DMS53 treated with DMSO at 0.1 percent for 48 hours (cell line): Measurements from ENCODE around the gene PAF1.

Experiments used
- DNase-seq: peaks from one replicate; lab custom pipeline; 2025; ENCODE audit not compliant: unreplicated experiment; lab: John Stamatoyannopoulos, UW

Gene PAF1

DNA sequence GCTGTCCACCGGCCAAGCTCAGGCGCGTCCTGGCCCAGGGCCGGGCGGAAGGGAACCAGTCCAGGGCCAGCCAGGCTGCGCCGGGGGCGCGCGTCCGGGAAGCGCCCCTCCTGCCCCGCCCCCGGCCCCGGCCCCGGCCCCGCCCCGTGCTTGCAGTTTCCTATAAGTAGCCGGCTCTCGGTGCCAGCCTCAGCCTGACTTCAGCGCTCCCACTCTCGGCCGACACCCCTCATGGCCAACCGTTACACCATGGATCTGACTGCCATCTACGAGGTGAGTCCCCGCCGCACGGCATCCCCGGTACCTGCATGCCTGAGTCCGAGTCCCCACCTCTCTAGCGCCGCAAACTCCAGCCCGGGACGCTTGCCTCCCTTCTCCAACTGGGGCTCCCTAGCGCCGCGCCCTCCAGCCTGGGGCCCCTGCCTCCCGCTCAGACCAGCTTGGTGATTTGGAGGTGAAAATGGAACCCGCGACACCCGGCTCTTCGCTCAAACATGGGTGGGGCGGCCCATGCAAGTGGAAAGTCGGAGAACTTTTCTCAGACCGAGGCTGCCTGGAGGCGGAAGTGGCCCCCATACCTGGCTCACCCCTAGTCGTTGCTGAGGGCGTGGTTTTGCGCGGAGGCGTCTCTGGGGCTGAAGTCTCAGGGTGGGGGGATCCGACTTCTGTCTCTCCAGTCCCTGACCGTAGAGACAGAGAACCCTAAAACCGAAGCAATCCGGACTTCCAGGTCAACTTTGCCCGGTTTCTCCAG is 15.9 kb upstream of the PAF1 start, which contains the start of gene ZFP36:
TSS of gene ZFP36 (plus strand) at position 192 of the 754 bp plus-strand sequence. CDS start at position 250, 58 bp downstream.
- peak; percentile 74 for DNase-seq

GRCh38 chr19:39405958-39406655 is 15.2 kb upstream of the PAF1 start:
- no peak for DNase-seq

DNA sequence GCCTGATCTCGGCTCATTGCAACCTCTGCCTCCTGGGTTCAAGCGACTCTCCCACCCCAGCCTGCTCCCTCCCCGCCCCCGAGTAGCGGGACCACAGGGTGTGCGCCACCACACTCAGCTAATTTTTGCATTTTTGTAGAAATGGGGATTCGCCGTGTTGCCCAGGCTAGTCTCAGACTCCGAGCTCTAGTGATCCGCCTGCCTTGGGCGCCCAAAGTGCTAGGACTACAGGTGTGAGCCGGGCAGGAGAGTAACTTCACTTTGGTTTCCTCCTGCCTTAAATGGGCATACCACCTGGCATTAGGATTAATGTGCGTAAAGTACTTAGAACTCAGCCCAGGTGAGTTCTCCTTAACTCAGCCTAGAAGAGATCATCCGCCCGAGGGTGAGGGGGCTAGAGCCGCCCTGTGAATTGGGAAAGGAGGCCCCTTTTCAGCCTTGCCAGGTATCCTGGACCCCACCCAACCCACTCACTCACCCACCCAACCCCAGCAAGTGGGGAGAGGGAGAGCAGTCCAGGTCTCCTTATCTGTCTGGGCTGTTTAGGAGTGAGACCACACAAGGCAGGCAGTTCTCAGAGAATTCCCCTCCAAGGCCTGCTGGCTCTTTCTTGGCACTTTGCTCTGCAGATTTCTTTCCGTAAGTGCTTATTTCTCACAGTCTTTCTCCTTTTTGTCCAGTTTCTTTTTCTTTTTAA is 14.5 kb upstream of the PAF1 start:
- DNase-seq = peak; percentile 21

DNA sequence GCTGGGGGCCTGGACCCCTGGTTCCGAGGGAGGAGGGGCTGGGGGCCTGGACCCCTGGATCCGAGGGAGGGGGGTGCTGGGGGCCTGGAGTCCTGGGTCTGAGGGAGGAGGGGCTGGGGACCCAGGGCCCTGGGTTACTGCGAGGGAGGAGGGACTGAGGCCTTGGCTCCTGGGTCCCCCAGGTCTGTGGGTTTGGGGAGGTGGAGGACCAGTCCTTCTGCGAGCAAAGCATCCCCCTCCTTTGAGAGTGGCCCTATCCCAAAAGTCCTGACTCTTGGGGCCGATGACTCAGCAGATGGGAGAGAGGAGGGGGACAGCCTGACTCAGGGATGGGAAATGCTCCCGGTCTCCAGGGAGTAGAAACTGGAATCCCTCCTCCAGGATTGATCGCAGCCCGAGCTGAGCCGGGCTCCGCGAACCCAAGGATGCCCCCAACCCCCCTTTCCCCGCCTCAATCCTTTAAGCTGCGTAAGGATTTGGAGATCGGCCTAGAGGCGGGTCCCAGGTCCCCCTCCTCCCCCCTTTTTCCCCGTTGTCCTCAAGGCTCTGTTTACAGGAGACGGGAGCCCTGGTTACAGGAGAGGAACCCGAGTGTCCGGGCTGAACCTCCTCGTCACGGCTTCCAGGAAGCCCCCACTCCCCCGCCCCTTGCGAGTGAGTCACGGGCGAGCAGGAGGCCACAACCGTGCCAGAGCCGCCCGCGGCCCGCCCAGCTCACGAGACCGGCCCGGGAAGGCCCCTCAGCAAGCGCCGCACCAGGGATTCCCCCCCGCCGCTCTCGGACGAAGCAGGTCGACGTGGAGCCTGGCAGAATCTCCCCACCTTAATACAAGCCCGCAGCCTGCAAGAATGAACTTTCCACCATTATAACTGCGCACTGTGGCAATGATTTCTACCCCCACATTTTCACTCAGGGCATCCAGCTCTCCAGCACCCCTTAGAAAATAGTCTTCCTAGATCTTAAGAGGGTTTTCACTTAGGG is 12.7 kb upstream of the PAF1 start:
- peak; percentile 94 for DNase-seq

DNA sequence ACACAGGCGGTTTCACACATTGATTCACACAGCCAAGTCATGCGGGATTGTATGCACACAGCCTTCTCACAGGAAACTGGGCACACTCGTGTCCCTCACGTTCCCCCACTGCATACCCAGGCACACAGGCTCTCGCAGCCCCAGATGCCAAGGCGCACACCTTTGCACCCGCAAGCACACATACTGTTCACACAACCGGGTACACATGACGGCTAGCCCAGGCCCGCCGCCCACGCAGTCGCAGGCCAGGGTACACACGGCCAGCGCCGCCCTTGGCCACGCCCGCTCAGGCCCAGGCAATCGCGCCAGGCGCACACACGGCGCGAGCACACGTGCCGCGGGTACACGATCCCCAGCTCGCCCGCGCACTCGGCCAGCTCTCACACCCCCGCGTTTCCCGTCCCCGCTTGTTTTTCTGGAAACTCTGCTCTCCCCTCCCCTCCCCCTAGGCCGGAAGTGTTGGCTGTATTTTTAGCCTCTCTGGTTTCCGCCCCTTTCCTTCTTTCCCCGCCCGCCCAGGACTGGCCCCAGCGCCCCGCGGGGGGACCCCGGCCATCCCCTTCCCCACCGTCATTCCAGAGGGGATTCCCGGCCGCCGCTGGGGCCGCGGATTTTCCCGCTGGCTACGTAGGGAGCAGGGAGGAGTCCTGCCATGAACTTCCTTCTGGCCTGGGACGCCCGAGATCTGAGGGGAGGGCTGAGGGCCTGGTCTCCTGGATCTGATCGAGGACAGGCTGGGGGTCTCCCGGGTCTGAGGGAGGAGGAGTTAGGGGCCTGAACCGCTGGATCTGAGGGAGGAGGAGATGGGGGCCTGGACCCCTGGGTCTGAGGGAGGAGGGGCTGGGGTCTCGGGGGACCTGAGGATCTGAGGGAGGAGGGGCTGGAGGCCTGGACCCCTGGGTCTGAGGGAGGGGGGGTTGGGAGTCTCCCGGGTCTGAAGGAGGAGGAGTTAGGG is 11.7 kb upstream of the PAF1 start:
- DNase-seq = peak; percentile 74

- peak; percentile 53 for DNase-seq
Observed at GRCh38 chr19:39401549-39402345, 10.8 kb upstream of the PAF1 start.

DNA sequence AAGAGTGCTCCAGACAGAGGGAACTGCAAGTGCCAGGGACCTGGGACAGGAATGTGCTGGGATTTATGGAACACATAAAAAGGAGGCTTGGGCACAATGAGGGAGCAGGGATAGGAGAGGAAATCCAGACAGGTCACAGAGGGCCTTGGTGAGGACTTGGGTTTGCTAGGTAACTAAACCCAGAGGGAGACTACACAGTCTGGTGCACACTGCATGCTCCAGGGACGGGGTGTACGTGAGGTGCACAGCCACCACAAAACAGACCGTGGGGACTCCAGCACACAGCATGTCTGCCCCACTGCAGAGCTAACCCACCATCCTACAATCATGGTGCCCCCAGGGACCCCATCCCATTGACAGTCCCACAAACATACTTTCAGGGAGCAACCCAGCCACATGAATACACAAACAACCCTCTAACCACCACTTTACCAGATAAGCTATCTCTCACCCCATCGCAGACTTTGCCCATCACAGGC is 10.2 kb upstream of the PAF1 start:
- no peak for DNase-seq

GRCh38 chr19:39400061-39400460 is 9.2 kb upstream of the PAF1 start:
- no peak for DNase-seq

DNA sequence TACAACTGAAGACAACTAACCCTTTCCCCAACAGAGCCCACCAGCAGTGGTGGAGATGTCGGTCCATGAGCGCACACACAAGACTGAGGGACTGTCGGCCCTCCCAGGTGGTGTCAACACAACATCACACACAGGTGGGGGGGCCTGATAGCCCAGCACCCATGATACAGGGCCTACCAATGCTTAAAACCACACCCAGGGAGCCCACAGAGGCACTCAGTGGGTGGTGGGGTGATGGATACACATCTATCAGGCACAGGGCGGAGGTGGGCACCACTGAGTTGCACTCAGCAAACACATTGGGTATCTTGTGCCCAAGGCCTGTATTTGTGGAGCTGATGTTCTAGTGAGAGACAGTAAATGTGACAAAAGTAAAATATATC is 8.8 kb upstream of the PAF1 start:
- DNase-seq = no peak

GRCh38 chr19:39398297-39398864 is 7.5 kb upstream of the PAF1 start:
- DNase-seq = no peak

DNA sequence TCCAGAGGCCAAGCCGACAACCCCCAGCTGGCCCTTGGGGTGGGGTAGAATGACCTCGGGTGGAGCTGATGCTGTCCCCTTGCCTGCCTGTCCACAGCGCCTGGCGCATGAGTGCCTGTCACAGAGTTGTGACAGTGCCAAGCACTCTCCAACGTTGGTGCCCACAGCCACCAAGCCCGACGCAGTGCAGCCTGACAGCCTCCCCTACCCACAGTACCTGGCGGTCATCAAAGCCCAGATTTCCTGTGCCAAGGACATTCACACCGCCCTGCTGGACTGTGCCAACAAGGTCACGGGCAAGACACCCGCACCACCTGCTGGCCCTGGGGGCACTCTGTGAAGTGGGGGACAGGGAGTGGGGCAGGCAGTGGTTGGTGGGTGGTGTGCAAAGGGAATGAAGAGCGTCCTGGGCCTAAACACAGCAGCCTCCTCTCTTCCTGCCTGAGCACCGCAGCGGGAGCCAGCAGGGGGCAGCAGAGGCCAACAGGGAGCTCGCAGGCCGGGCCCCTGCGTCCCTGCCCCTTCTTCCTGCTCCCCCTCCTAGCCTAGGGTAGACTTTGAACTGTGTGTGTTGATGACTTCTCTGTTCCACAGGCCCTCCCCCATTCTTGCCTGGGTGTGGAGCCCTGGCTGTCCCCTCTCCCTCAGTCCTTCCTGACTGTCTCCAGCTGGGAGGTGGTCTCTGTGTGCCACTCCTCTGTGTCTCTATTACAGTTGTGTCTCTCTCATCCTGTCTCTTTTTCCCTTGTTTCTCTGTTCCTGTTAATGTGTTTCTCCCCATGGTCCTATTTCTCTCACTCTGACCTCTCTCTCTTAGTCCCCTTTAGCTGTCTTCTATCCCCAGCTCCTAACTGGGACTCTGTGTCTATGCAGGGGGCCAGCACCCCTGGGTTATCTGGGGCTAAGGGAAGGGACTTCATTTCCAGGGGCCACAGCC is 6.7 kb upstream of the PAF1 start:
- DNase-seq = peak; percentile 82

DNA sequence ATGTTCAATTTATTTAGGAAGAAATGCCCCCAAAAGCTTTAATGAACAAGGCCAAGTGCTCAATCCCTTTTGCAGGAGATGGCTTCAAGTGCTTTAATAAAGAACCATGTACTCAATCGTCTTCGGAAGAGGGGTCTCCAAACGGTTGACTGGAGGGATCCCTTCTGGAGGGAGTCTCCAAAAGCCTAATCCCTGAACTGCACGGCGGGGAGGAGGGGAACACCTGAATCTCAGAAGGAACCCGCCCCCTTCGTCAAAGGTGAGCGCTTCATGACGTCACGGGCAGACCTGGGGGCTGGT is 505 bp downstream of the PAF1 start:
- no peak for DNase-seq

GRCh38 chr19:39389631-39390414 is 1.1 kb downstream of the PAF1 start:
- DNase-seq = no peak

DNA sequence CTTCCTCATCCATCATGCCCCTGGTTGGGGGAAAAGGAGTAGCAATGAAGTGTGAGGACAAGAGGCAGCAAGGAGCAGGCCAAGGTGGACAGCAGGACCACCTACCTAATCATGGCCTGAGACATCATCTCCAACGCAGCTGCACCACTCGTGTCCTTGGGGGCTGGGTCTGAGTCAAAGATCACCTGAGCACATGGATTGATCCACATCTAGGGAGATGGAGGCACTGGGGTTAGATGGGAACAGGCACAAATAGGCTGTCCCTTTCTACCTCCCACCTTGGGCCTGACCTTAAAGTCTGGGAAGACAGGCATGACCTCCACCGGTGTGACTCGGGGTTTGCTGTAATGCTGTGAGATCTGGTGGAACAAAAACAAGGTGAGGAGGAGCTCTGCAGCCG is 2.2 kb downstream of the PAF1 start:
- no peak for DNase-seq

DNA sequence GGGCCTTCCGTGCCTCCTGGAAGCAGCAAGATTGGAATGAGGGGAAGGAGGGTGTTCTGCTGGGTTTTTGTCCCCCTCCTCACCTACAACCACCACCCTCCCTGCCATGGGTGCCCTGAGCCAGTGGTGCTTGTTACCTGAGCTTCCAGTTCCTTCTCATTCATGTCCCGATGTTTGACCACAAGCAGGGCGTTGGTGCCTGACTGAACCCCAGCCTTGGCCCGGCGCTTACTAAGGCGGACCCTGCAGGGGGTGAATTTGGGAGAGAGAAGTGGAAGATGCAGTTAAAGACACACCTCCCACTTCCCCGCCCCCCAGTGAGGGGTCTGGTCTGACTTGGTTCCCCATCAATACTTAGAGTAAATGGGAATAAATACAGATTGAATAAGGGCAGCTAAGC is 4.3 kb downstream of the PAF1 start:
- DNase-seq = no peak

DNA sequence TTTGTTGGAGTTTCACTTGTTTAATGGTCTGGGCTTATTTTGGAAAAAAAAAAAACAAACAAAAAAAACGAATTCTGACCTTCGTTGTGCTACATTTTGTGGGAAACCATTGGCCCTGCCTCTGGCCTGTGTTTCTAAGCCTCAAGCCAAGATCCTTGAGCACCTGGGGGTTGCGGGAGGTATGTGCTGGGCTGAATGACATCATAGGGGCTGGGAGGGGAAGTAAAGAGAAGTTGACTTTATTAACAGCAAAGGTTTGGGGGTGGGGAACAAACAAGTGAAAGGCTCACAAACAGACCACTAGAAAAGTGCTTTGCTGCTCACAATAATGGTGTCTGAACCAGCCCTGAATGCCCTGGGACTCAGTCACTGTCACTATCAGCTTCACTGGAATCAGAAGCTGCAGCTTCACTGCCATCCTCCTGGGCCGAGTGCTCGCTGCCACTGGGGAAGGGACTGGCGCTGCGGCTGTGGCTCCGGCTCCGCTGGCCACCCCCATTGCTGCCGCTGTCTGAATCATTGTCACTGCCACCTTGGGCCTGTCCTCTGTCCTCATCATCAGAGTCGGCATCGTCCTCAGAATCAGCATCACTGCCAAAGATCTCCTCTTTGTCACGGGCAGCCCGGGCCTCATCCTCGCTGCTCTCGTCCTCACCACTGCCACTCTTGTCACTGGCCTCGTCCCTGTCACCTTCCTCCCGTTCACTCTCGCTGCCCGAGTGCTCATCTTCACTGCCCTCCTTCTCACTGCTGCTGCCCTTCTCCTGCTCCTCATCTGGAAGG is 5.1 kb downstream of the PAF1 start:
- no peak for DNase-seq
